ENCODE data around the gene CPXM2. TPM values are rescaled to one million over a fixed set of nuclear protein-coding genes. Genes with fewer than 3 reads are reported as not detected.

Gene CPXM2
- total and polyA plus RNA-seq, 2 donors (not counting 1 experiment from before 2014, with no cell fraction given): not detected

DNA sequence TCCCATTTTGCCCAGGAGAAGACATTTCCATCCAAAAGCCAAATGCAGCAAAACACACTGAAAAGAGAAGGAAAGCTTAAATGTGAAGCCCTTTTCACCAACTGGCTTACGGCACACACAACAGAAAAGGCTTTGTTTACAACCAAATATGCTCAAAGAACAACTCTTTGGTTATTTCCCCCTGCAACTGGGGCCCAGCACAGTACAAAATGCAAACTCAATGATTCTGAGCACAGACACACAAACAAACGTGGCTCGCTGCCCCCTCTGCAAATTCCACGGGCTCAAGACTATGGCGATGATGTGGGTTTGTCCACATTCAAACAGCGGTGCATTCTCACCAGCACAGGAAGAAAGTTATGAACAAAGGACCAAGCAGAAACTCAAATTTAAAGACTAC, 5.3 kb downstream of the CPXM2 start:
- ATAC-seq (ENCODE audit: low read depth) (no peak), DNase-seq (no peak)
- Mint-ChIP-seq H3K27me3 (peaks cover 30% of the 10 kb centered on the region), H3K4me3 (no peak overlapping the region), H3K4me1 (no peaks in the 10 kb centered on the region), H3K27ac (no peak overlapping the region), H3K9me3 (ENCODE audit: insufficient read depth) (no peaks in the 10 kb centered on the region)
- Histone ChIP-seq H3K4me2 (replicated peaks; ENCODE audit: low read depth, low read length, poor library complexity, severe bottlenecking) (no peak overlapping the region), H3K4me3 (ENCODE audit: control extremely low read depth in 1 of 5, extremely low read depth in 1 of 5, insufficient read depth in 1 of 5, low read depth in 2 of 5, low read length in 4 of 5) (no peak overlapping the region), H3K79me2 (ENCODE audit: control insufficient read depth, insufficient read depth, low read length) (no peaks in the 10 kb centered on the region), H3K9me3 (ENCODE audit: control extremely low read depth in 1 of 3, control insufficient read depth in 2 of 3, insufficient read depth in 1 of 3, low read length in 2 of 3) (no peaks in the 10 kb centered on the region), H3K27ac (ENCODE audit: low read length in 2 of 2) (no peak overlapping the region), H3K36me3 (replicated peaks in 1 of 2; ENCODE audit: control extremely low read depth in 1 of 2, control insufficient read depth in 1 of 2, extremely low read depth in 1 of 2, insufficient read depth in 2 of 2, low read length in 1 of 2) (no peaks in the 10 kb centered on the region), H4K20me1 (ENCODE audit: control insufficient read depth, insufficient read depth, low read length, poor library complexity, severe bottlenecking) (no peaks in the 10 kb centered on the region), H3K9ac (ENCODE audit: low read length) (no peak overlapping the region), H2AFZ (ENCODE audit: insufficient read depth, low read depth, low read length, poor library complexity, severe bottlenecking) (no peak overlapping the region), H3K4me1 (ENCODE audit: control insufficient read depth in 2 of 2, insufficient read depth in 2 of 2, low read length in 2 of 2) (no peaks in the 10 kb centered on the region), H3K27me3 (replicated peaks in 1 of 4; ENCODE audit: control extremely low read depth in 1 of 4, control insufficient read depth in 3 of 4, insufficient read depth in 4 of 4, low read length in 3 of 4) (peaks cover 0 to 13% (median 0%) of the 10 kb centered on the region in 4 experiments)
- 72% methylated on average over 5 of the region's 6 CpGs for WGBS (ENCODE audit: insufficient coverage)
- CTCF ChIA-PET: no interaction called here
- POLR2A ChIA-PET: no interaction called here
- TF ChIP-seq, protein P1, sequence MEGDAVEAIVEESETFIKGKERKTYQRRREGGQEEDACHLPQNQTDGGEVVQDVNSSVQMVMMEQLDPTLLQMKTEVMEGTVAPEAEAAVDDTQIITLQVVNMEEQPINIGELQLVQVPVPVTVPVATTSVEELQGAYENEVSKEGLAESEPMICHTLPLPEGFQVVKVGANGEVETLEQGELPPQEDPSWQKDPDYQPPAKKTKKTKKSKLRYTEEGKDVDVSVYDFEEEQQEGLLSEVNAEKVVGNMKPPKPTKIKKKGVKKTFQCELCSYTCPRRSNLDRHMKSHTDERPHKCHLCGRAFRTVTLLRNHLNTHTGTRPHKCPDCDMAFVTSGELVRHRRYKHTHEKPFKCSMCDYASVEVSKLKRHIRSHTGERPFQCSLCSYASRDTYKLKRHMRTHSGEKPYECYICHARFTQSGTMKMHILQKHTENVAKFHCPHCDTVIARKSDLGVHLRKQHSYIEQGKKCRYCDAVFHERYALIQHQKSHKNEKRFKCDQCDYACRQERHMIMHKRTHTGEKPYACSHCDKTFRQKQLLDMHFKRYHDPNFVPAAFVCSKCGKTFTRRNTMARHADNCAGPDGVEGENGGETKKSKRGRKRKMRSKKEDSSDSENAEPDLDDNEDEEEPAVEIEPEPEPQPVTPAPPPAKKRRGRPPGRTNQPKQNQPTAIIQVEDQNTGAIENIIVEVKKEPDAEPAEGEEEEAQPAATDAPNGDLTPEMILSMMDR (IDR thresholded peaks at IDR 0.05): no peak
- no peak for TF ChIP-seq EZH2 (IDR thresholded peaks at IDR 0.05; ENCODE audit: borderline replicate concordance, insufficient read depth, low read depth, low read length, poor library complexity, severe bottlenecking)
- intact Hi-C loops (cut with micrococcal nuclease): no loop called here

DNA sequence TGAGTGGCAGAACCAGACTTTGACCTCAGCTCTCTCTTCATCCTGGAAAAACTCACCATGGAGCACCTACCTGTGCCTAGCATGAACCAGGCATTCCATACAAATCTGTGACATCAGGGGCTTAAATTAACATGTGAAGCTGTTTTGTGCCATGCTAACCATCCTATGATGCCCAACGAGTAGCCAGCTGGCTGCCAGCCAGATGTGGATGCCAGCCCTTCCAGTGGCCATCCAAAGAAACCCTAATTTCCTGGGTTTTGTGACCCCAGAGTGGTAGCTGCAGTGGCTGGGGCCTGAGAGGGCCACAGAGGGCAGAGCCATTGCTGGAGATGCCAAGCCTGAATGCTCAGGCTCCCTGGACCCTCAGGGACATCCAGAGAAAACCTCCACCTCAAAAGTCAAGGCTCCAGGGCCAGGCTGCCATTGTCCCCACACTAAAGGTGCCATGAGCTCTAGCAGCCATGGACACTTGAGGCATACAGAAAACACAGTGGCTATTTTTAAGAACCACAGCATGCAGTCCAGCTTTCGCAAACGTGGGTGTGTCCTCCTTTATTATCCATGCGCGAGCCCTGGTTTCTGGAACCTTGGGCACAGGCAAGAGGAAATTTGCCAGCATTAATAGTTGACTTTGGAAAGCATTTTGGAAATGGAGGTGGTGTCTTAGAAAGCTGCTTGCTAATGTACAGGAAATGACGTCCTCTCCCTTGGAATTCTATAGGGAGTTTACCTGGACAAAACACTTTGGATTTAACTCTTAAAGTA, 6.0 kb downstream of the CPXM2 start:
- Histone ChIP-seq H3K79me2 (ENCODE audit: control insufficient read depth, insufficient read depth, low read length) (no peaks in the 10 kb centered on the region), H3K9me3 (ENCODE audit: control extremely low read depth in 1 of 3, control insufficient read depth in 2 of 3, insufficient read depth in 1 of 3, low read length in 2 of 3) (no peaks in the 10 kb centered on the region), H3K9ac (ENCODE audit: low read length) (no peak overlapping the region), H3K36me3 (replicated peaks in 1 of 2; ENCODE audit: control extremely low read depth in 1 of 2, control insufficient read depth in 1 of 2, extremely low read depth in 1 of 2, insufficient read depth in 2 of 2, low read length in 1 of 2) (no peaks in the 10 kb centered on the region), H3K4me1 (ENCODE audit: control insufficient read depth in 2 of 2, insufficient read depth in 2 of 2, low read length in 2 of 2) (no peaks in the 10 kb centered on the region), H3K4me2 (replicated peaks; ENCODE audit: low read depth, low read length, poor library complexity, severe bottlenecking) (no peak overlapping the region), H3K27me3 (replicated peaks in 1 of 4; ENCODE audit: control extremely low read depth in 1 of 4, control insufficient read depth in 3 of 4, insufficient read depth in 4 of 4, low read length in 3 of 4) (peaks cover 0 to 8% (median 0%) of the 10 kb centered on the region in 4 experiments), H4K20me1 (ENCODE audit: control insufficient read depth, insufficient read depth, low read length, poor library complexity, severe bottlenecking) (no peaks in the 10 kb centered on the region), H3K27ac (ENCODE audit: low read length in 2 of 2) (no peak overlapping the region), H2AFZ (ENCODE audit: insufficient read depth, low read depth, low read length, poor library complexity, severe bottlenecking) (no peak overlapping the region), H3K4me3 (ENCODE audit: control extremely low read depth in 1 of 5, extremely low read depth in 1 of 5, insufficient read depth in 1 of 5, low read depth in 2 of 5, low read length in 4 of 5) (no peak overlapping the region)
- Mint-ChIP-seq H3K4me3 (no peak overlapping the region), H3K9me3 (ENCODE audit: insufficient read depth) (no peaks in the 10 kb centered on the region), H3K27ac (no peak overlapping the region), H3K4me1 (no peaks in the 10 kb centered on the region), H3K27me3 (peaks cover 26% of the 10 kb centered on the region)
- DNase-seq (no peak), ATAC-seq (ENCODE audit: low read depth) (no peak)
- TF ChIP-seq EZH2 (IDR thresholded peaks at IDR 0.05; ENCODE audit: borderline replicate concordance, insufficient read depth, low read depth, low read length, poor library complexity, severe bottlenecking): no peak
- TF ChIP-seq, protein P1 (IDR thresholded peaks at IDR 0.05): no peak
- 91% methylated on average over 5 of the region's 6 CpGs for WGBS (ENCODE audit: insufficient coverage)
- intact Hi-C loops (cut with micrococcal nuclease): no loop called here
- ChIA-PET POLR2A (no interaction called here), CTCF (no interaction called here)
